Lung (tissue), 12 donors: ENCODE measurements around the gene PTGES3. TPM values are rescaled to one million over a fixed set of nuclear protein-coding genes. Genes with fewer than 3 reads are reported as not detected.

Experiments
- ATAC-seq: fragments of 200-7000 bp; cut with Tn5 transposase; one replicate; pipeline ENCODE4 v1.9.1; 2020; ENCODE audit warnings: moderate number of reproducible peaks; ENCODE audit not compliant: insufficient read depth, low FRiP score
- DNase-seq, 3 donors: peaks; one replicate each; pipeline ENCODE4 v3.0.0-alpha.2; 2013 to 2017
- H3K27ac ChIP-seq, 2 donors: one replicate each; pipeline ENCODE4 v1.5.1; 2013; ENCODE audit warnings: mild to moderate bottlenecking in 2 of 2, moderate library complexity in 2 of 2, control low read depth in 1 of 2, inconsistent platforms in 1 of 2, low read depth in 1 of 2, low read length in 1 of 2
- H3K27me3 ChIP-seq, 3 donors: one replicate each; pipeline ENCODE4 v1.5.1; 2013; ENCODE audit warnings: low read length in 2 of 3; ENCODE audit not compliant: control insufficient read depth in 3 of 3, insufficient read depth in 3 of 3
- H3K36me3 ChIP-seq, 4 donors: one replicate each; pipeline ENCODE4 v1.5.1; 2013; ENCODE audit warnings: low read length in 4 of 4, mild to moderate bottlenecking in 1 of 4, moderate library complexity in 1 of 4; ENCODE audit not compliant: control insufficient read depth in 4 of 4, insufficient read depth in 4 of 4
- H3K4me1 ChIP-seq, 5 donors: one replicate each; pipeline ENCODE4 v1.5.1; 2013; ENCODE audit warnings: low read length in 5 of 5, mild to moderate bottlenecking in 2 of 5, moderate library complexity in 1 of 5; ENCODE audit not compliant: control insufficient read depth in 5 of 5, insufficient read depth in 5 of 5
- H3K4me3 ChIP-seq: one replicate; pipeline ENCODE4 v1.5.1; 2013; ENCODE audit warnings: mild to moderate bottlenecking, control low read depth, moderate library complexity
- H3K9ac ChIP-seq, 2 donors: one replicate each; pipeline ENCODE4 v1.5.1; 2013; ENCODE audit warnings: low read length in 2 of 2, control low read depth in 1 of 2; ENCODE audit not compliant: insufficient read depth in 1 of 2
- H3K9me3 ChIP-seq, 4 donors: one replicate each; pipeline ENCODE4 v1.5.1; 2013; ENCODE audit warnings: low read length in 3 of 4, mild to moderate bottlenecking in 1 of 4, moderate library complexity in 1 of 4; ENCODE audit not compliant: control insufficient read depth in 4 of 4, insufficient read depth in 3 of 4
- CTCF ChIP-seq: IDR thresholded peaks from 2 replicates; pipeline ENCODE4 v1.5.1; 2012; ENCODE audit warnings: mild to moderate bottlenecking; ENCODE audit errors: control extremely low read depth, extremely low read depth
- WGBS, 2 donors: extraction: QIAGEN DNeasy Blood & Tissue Kit; methylation state at CpG; one replicate each; pipeline ENCODE4 v1.1.7; 2013; 5-methylcytosine and 5-hydroxymethylcytosine counted together
- polyA plus RNA-seq, 2 donors: library from polyadenylated mRNA; stranded (reverse); fragments of 200-250 nt; gene quantifications; one replicate each; pipeline ENCODE4 v1.2.1, GENCODE V29; 2013
- total RNA-seq, 2 donors: library from RNA; depleted of rRNA in 1 of 2; stranded (reverse); fragments of >200 nt in 1 of 2; gene quantifications; one replicate each; pipeline ENCODE4 v1.2.1, GENCODE V29; 2014 to 2021
- donor health status: control.
- donor health status: control.
- donor health status: Bipolar disorder and iron deficiency.
- donor health status: healthy.
- donor health status: DM: yes; HTN: yes; CAD: no.

The PTGES3 gene
- total and polyA plus RNA-seq, 4 donors: 88.6 to 180 (median 152) TPM

GRCh38 chr12:56725723-56726102 is 37.6 kb upstream of the PTGES3 start:
- Histone ChIP-seq H3K36me3 (peaks cover 7 to 20% (median 15%) of the 10 kb centered on the region in 4 donors), H3K4me1 (peaks cover 8 to 40% (median 22%) of the 10 kb centered on the region in 5 donors), H3K9me3 (no peaks in the 10 kb centered on the region), H3K27ac (peak overlapping the region; percentile 89 to 90), H3K27me3 (no peaks in the 10 kb centered on the region), H3K9ac (peak overlapping the region; percentile 37 to 84), H3K4me3 (peak overlapping the region; percentile 92)
- no peak for TF ChIP-seq CTCF
- WGBS, 2 donors: 32 to 34% methylated on average over 7 of the region's 7 CpGs
- DNase-seq (no peak), ATAC-seq (no peak)

GRCh38 chr12:56724972-56725722 is 37.1 kb upstream of the PTGES3 start, which contains the start of gene NACA:
Gene NACA (minus strand): TSS chr12:56725299. CDS start chr12:56724521, 778 bp downstream.
- no peak for TF ChIP-seq CTCF
- Histone ChIP-seq H3K36me3 (peaks cover 7 to 25% (median 17%) of the 10 kb centered on the region in 4 donors), H3K27ac (peak within 1 kb of the TSS; percentile 89 to 90), H3K9me3 (no peaks in the 10 kb centered on the region), H3K9ac (peak within 1 kb of the TSS; percentile 95 to 99), H3K4me3 (peak within 1 kb of the TSS; percentile 92), H3K27me3 (no peaks in the 10 kb centered on the region), H3K4me1 (peaks cover 11 to 40% (median 28%) of the 10 kb centered on the region in 5 donors)
- 0 to 1% methylated on average over 46 of the region's 46 CpGs for whole genome bisulfite sequencing, 2 donors
- peak; percentile 96 for ATAC-seq
- DNase-seq: peak; percentile 98 to 99 (median 98)

GRCh38 chr12:56724701-56724971 is 36.6 kb upstream of the PTGES3 start:
- no peaks in the 10 kb centered on the region for H3K27me3 ChIP-seq
- peaks cover 11 to 40% (median 29%) of the 10 kb centered on the region in 5 donors for H3K4me1 ChIP-seq
- TF ChIP-seq CTCF: no peak
- H3K9ac ChIP-seq: peak overlapping the region; percentile 95 to 99
- no peaks in the 10 kb centered on the region for H3K9me3 ChIP-seq
- no peak for ATAC-seq
- no peak for DNase-seq
- peak overlapping the region; percentile 92 for H3K4me3 ChIP-seq
- 0 to 1% methylated on average over 9 of the region's 9 CpGs for WGBS, 2 donors
- peak overlapping the region; percentile 88 to 90 for H3K27ac ChIP-seq
- peaks cover 7 to 28% (median 20%) of the 10 kb centered on the region in 4 donors for H3K36me3 ChIP-seq
